Fibroblast of lung (primary cell): ENCODE measurements around the gene PXDN. TPM values are rescaled to one million over a fixed set of nuclear protein-coding genes. Genes with fewer than 3 reads are reported as not detected.

Experiments used
- DNase-seq, 2 donors: peaks; one replicate each; pipeline versions ENCODE4 v3.0.0 to v3.0.0-alpha.2; 2010; ENCODE audit warnings: low read depth in 2 of 2
- H2AFZ ChIP-seq: 2 replicates; pipeline ENCODE4 v1.5.1; 2012; ENCODE audit warnings: low read length, control low read depth, inconsistent platforms
- H3K27ac ChIP-seq: 2 replicates; pipeline ENCODE4 v1.5.1; 2011; ENCODE audit warnings: low read length, control low read depth; ENCODE audit not compliant: insufficient read depth
- H3K27me3 ChIP-seq: 2 replicates; pipeline ENCODE4 v1.5.1; 2011; ENCODE audit warnings: mild to moderate bottlenecking, low read length; ENCODE audit not compliant: control insufficient read depth, insufficient read depth
- H3K36me3 ChIP-seq: 2 replicates; pipeline ENCODE4 v1.5.1; 2011; ENCODE audit warnings: low read length; ENCODE audit not compliant: control insufficient read depth, insufficient read depth
- H3K4me1 ChIP-seq: 2 replicates; pipeline ENCODE4 v1.5.1; 2011; ENCODE audit warnings: low read length; ENCODE audit not compliant: control insufficient read depth, insufficient read depth; ENCODE audit errors: extremely low read depth
- H3K4me2 ChIP-seq: 2 replicates; pipeline ENCODE4 v1.5.1; 2011; ENCODE audit warnings: low read length, control low read depth; ENCODE audit not compliant: insufficient read depth; ENCODE audit errors: extremely low read depth
- H3K4me3 ChIP-seq, 4 experiments: fragments of 200-600 bp in 1 of 4; sonication (generic) in 1 of 4; replicated peaks in 1 of 4; 2 replicates each; pipeline ENCODE4 v1.5.1; 2011 to 2016; ENCODE audit warnings: low read length in 4 of 4, low read depth in 3 of 4, mild to moderate bottlenecking in 3 of 4, control low read depth in 2 of 4, inconsistent platforms in 1 of 4, mixed read lengths in 1 of 4; ENCODE audit not compliant: insufficient read depth in 1 of 4; ENCODE audit errors: control extremely low read depth in 1 of 4
- H3K79me2 ChIP-seq: 2 replicates; pipeline ENCODE4 v1.5.1; 2012; ENCODE audit warnings: mild to moderate bottlenecking, low read length, inconsistent platforms; ENCODE audit not compliant: control insufficient read depth, insufficient read depth
- H3K9ac ChIP-seq: 2 replicates; pipeline ENCODE4 v1.5.1; 2011; ENCODE audit warnings: mild to moderate bottlenecking, low read length, control low read depth; ENCODE audit not compliant: insufficient read depth
- H3K9me3 ChIP-seq: 2 replicates; pipeline ENCODE4 v1.5.1; 2012; ENCODE audit warnings: low read depth, low read length; ENCODE audit not compliant: control insufficient read depth, insufficient read depth
- H4K20me1 ChIP-seq: 2 replicates; pipeline ENCODE4 v1.5.1; 2011; ENCODE audit warnings: low read length; ENCODE audit not compliant: control insufficient read depth, insufficient read depth; ENCODE audit errors: extremely low read depth
- CTCF ChIP-seq, 2 donors: IDR thresholded peaks in 1 of 2; conservative IDR thresholded peaks in 1 of 2; 1 replicate in 1 of 2; 2 replicates in 1 of 2; pipeline ENCODE4 v1.5.1; 2011 to 2012; ENCODE audit warnings: low read length in 2 of 2, control low read depth in 1 of 2, inconsistent platforms in 1 of 2, low read depth in 1 of 2, mild to moderate bottlenecking in 1 of 2
- EZH2 ChIP-seq: IDR thresholded peaks from 2 replicates; pipeline ENCODE4 v1.5.1; 2012; ENCODE audit warnings: low read length, control low read depth, mild to moderate bottlenecking; ENCODE audit errors: missing control alignments
- polyA plus RNA-seq, 2 donors: library from polyadenylated mRNA; depleted of rRNA in 1 of 2; stranded (reverse) in 1 of 2; unstranded in 1 of 2; fragments of >200 nt; gene quantifications; 2 replicates each; pipeline ENCODE4 v1.2.1, GENCODE V29; 2011 to 2012; ENCODE audit warnings: missing spikeins in 1 of 2
- total RNA-seq: library from RNA; depleted of rRNA; stranded (reverse); fragments of >200 nt; gene quantifications from 2 replicates; pipeline ENCODE4 v1.2.1, GENCODE V29; 2014

PXDN gene
- total and polyA plus RNA-seq, 2 donors (not counting 1 experiment from before 2014, with no cell fraction given): 153 to 298 TPM

DNA sequence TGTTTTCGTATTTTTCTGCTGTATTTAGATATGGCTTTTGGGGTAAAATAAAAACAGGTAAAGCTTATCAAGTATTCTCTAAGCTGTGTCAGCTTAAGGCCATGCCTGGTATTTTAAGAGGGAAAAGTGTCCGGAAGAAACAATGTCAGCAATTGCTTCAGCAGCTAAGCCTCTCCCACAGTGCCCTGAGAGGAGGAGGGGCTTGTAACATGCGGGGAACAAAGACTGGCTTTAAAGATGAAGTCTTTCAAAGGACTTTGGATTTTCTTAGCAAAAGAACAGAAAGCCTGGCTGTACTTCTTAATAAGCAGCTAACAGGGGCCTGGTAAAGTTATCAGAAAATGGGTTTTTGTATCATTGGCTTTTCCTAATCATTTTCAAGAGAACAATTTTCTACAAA lies 102.8 kb downstream of the PXDN start:
- Histone ChIP-seq H3K79me2 (no peaks in the 10 kb centered on the region), H4K20me1 (no peaks in the 10 kb centered on the region), H2AFZ (no peak overlapping the region), H3K9ac (no peak overlapping the region), H3K4me2 (no peak overlapping the region), H3K9me3 (no peaks in the 10 kb centered on the region), H3K4me3 (no peak overlapping the region), H3K27ac (no peak overlapping the region), H3K27me3 (no peaks in the 10 kb centered on the region), H3K4me1 (no peaks in the 10 kb centered on the region), H3K36me3 (peaks cover 19% of the 10 kb centered on the region)
- no peak for TF ChIP-seq CTCF (conservative IDR thresholded peaks at IDR 0.05 in 1 of 2, IDR thresholded peaks at IDR 0.05 in 1 of 2; ENCODE audit: low read depth in 1 of 2, low read length in 2 of 2)
- no peak for TF ChIP-seq EZH2
- DNase-seq: peak; percentile 32 to 46

GRCh38 chr2:1640301-1641135 lies 103.8 kb downstream of the PXDN start:
- H4K20me1 ChIP-seq: no peaks in the 10 kb centered on the region
- H3K4me2 ChIP-seq: no peak overlapping the region
- no peaks in the 10 kb centered on the region for H3K9me3 ChIP-seq
- DNase-seq: no peak
- no peaks in the 10 kb centered on the region for H3K27me3 ChIP-seq
- H3K36me3 ChIP-seq: peaks cover 20% of the 10 kb centered on the region
- TF ChIP-seq CTCF (conservative IDR thresholded peaks at IDR 0.05 in 1 of 2, IDR thresholded peaks at IDR 0.05 in 1 of 2; ENCODE audit: low read depth in 1 of 2, low read length in 2 of 2) (no peak), EZH2 (no peak)
- H3K79me2 ChIP-seq: no peaks in the 10 kb centered on the region
- no peak overlapping the region for H3K9ac ChIP-seq
- H2AFZ ChIP-seq: no peak overlapping the region
- no peak overlapping the region for H3K27ac ChIP-seq
- H3K4me3 ChIP-seq: no peak overlapping the region
- no peaks in the 10 kb centered on the region for H3K4me1 ChIP-seq

- no peaks in the 10 kb centered on the region for H3K9me3 ChIP-seq
- H3K36me3 ChIP-seq: peaks cover 20% of the 10 kb centered on the region
- no peaks in the 10 kb centered on the region for H3K4me1 ChIP-seq
- H3K4me2 ChIP-seq: no peak overlapping the region
- no peak overlapping the region for H3K9ac ChIP-seq
- no peaks in the 10 kb centered on the region for H3K79me2 ChIP-seq
- no peak overlapping the region for H2AFZ ChIP-seq
- H3K4me3 ChIP-seq: no peak overlapping the region
- H3K27ac ChIP-seq: no peak overlapping the region
- TF ChIP-seq EZH2: no peak
- no peak for TF ChIP-seq CTCF (conservative IDR thresholded peaks at IDR 0.05 in 1 of 2, IDR thresholded peaks at IDR 0.05 in 1 of 2; ENCODE audit: low read depth in 1 of 2, low read length in 2 of 2)
- no peak for DNase-seq
- no peaks in the 10 kb centered on the region for H4K20me1 ChIP-seq
- H3K27me3 ChIP-seq: no peaks in the 10 kb centered on the region
Observed at GRCh38 chr2:1639086-1639858, 105.0 kb downstream of the PXDN start.
